ENCODE results near the gene ZNF235.

DNA sequence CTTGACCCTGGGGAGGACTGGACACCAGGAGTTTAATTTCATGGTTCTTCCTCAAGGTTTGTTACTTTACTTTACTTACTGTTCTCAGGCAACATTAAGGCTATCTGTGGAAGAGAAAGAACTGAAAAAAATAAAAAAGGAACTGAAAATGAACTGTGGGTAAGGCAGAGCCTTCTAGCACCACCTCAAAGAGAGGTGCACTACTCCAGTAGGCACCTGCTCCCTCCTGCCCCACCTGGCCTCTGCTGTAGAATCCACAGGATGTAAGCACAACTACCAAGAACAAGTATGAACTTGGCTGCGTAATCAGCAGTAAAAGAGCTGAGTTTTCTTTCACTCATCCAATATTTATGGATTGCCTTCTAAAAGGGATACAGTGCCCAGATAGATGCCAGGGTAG, 39.4 kb upstream of the ZNF235 start:
- no peak for TF ChIP-seq EP300 (IDR thresholded peaks at IDR 0.05)
- no peak for TF ChIP-seq CTCF (IDR thresholded peaks at IDR 0.05)
- TF ChIP-seq POLR2A (IDR thresholded peaks at IDR 0.05), result no peak

Measured in upper lobe of left lung (tissue), 4 donors.